GM18909 (cell line): ENCODE results near the gene BAIAP2L1.

Experiments used
- ATAC-seq: cut with Tn5 transposase; IDR thresholded peaks from one replicate; pipeline ENCODE4 v1.9.1; 2021; ENCODE audit warnings: mild to moderate bottlenecking; ENCODE audit not compliant: unreplicated experiment, poor library complexity

The BAIAP2L1 gene

DNA sequence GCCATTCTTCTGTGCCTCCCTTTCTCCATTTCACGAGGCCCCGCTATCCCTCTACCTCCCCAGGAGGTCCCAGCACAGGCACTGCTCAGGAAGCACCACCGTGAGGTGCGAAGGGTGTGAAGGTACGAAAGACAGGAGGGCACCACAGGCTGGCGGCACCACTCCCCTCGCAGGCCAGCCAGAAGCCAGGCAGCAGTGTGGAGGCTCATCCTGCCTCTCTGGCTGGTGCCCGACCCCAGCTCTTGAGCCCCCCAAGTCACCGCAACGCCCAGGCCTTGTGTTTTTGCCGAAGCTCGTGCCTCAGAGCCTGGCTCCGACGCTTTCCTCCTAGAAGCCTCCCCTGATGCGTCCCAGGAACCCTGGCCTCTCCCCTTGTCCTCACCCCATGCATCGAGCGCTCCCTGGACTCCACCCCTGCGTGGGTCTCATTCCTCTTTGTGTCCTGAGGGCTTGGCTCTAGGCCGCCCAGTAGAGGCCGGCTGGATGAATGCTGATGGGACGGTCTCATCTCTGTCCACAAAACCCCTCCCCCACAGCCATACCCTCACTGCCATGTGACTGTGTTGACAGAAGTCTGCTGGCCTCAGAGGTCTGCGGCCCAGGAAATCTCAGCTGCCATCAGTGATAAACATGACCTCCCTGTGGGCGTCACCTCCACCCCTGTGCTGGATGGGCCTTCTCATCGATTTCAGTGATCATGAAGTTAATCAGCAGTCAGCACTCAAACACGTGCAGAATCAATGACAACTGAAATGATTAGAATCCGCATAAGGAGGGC, 100.1 kb downstream of the BAIAP2L1 start:
- ATAC-seq: no peak

DNA sequence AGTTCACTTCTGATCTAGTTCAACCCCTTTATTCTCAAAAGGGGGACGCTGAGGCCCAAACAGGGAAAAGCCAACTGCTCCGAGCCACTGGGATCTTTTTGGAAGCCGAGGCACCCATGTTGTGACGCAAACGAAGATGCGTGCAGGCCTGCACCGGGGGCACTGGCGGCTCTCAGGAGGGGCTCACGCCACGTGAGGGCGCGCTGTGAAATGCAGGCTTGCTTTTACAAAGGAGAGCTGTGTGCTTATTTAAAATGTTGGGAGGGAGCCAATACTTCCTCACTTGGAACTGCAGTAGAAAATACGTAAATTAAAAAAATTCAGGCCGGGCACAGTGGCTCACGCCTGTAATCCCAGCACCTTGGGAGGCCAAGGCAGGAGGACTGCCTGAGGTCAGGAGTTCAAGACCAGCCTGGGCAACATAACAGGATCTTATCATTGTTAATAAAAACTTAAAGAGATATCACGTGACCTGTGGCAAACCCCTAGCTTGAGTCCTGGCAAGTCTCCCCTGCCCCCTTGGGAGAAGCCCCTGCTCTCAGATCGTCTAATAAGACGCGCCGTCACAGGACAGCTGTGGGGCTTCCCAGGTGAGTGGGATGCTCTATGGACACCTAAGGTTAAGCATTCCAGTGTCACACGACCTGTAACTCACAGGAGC, 103.1 kb downstream of the BAIAP2L1 start:
- ATAC-seq: no peak

GRCh38 chr7:98296833-98297232, 104.1 kb downstream of the BAIAP2L1 start:
- ATAC-seq: no peak

DNA sequence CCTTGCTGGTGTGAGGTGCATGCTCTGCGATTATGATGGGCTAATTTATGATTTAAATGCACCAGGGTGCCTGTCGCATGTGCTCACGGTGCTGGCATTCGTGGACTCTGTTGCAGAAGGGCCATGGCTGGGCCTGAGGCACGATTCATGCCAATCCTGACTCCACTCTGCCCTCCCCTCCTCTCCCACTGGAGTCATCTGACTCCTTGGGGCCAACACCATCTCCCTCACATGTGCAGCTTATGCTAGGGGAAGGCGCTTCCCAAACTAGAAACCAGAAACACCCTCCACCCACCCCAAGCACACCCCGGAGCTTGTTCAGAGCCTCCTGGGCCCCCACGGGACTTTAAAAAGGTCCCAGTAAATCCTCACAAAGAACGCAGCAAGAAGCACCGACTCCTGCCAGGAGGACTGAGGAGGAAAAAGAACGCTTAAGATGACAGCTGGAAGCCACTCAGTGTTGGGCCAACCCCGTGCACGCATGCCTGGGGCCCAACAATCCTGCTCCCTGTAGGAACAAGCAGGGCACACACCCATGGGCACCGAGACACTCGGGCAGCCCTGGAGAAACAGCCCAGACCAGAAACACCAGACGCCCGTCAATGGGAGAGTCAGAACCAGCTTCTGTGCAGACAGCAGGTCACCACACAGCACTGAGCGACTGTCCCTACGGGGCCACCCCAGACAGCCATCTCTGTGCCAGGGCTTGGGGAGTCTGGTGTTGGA, 105.3 kb downstream of the BAIAP2L1 start:
- ATAC-seq: no peak

GRCh38 chr7:98294798-98295382, 106.0 kb downstream of the BAIAP2L1 start:
- ATAC-seq: no peak

- no peak for ATAC-seq
These were observed 106.6 kb downstream of the BAIAP2L1 start for GRCh38 chr7:98294326-98294725.

DNA sequence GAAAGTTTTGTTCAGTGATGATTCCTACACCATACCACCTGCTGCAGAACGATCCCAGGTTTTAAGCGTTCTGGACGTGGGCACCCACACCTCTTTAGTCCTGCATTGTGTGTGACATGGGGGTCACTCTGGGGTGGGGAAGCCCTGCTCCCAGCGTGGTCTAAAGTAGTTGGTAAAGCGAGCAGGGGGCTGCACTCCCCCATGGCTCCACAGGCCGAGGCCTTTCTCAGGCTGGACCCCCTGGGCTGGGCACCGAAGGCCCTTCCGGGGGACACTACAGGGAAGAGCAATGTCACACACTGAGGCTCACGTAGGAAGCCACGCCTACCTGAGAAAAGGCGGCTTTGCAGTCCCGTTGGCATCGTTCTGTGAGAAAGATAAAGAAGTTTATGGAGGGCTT, 107.1 kb downstream of the BAIAP2L1 start:
- no peak for ATAC-seq

DNA sequence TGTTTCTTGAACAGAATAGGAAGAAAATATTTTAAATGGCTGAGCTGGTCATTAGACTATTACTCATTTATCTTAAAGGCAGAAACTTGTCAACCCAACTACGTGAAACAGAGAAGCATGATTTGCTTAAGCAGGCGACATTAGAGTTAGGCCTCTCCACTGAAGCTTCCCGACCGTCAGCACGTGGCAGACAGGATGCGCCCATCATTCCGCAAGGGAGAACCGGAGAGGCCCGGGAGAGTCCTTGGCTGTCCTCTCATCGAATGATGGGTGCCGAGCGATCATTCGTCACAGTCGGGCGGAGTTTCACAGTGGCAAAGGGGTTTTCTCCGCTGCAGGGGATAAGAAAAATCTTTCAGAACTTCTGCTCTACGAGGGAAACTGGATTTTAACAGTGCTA, 107.6 kb downstream of the BAIAP2L1 start:
- no peak for ATAC-seq

- no peak for ATAC-seq
These were observed 109.2 kb downstream of the BAIAP2L1 start for GRCh38 chr7:98291717-98292116.

DNA sequence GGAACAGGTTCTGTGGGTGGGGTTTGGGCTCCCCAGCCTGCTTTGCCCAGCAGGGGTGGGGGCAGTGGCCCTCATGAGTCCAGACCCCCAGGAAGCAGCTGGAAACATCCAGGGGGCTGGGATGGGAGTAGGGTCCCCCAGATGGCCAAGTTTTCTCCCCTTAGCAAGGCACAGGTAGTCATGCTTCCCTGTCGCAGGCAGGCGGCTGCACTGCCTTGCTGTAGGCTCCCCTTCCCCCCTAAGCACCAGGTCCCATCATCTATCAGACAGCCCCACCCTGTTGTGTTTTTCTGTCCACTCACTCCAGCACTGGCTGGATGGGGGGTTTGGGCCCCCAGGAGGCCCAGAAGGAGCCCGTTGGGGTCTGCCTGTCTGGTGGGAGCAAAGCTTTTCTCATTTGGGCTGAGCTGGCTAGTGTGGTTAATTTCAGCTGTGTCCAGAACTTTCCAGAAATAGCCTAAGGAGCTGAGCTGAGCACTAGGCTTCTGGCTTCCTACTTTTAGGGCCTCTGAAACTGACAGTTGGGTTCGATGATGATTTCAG, 111.5 kb downstream of the BAIAP2L1 start:
- ATAC-seq: no peak

- no peak for ATAC-seq
These were observed 112.6 kb downstream of the BAIAP2L1 start for GRCh38 chr7:98288064-98288823.

DNA sequence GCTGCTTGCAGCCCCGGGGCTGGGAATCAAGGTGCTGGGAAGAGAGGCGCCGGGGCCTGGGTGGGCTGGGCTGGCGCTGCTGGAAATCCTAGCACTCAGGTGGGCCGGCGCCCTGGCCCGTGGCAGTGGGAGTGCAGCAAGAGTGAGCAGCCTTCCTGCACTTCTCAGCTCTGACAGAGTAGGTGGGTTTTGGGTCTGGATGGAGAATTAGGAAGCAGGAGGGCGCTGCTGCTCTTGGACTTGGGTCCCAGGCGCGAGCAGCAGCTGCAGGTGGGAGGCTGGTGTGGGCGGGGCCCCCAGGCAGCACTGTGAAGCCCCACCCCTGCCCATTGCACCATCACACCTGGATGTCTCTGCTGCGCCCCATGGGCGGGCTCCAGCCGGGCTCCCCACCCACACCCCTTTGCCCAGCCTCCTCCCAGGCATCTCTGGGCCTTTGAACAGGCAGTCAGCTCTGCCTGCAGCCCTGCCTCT, 113.4 kb downstream of the BAIAP2L1 start:
- no peak for ATAC-seq

GRCh38 chr7:98286701-98287485, 114.0 kb downstream of the BAIAP2L1 start:
- no peak for ATAC-seq

DNA sequence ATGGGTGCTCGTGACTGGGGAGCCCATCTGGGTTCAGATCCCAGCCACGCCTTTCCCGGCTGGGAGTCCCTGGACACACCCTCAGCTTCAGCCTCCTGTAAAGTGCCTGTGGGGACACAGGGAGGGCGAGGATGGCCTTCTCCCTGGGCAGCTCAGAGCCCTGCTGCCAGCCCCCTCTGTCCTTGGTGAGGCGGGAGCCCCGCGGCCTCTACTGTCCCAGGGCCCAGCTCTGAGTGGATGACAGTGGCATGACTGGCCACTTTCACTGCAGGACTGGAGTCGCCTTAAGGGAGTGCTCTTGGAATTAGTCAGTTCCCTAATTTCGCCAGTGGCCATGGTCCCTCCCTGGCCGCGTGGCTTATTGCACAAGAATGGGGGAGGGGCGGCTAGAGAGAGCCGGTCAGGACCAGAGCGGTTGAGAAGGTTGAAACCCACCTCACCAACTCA, 114.8 kb downstream of the BAIAP2L1 start:
- ATAC-seq: no peak

DNA sequence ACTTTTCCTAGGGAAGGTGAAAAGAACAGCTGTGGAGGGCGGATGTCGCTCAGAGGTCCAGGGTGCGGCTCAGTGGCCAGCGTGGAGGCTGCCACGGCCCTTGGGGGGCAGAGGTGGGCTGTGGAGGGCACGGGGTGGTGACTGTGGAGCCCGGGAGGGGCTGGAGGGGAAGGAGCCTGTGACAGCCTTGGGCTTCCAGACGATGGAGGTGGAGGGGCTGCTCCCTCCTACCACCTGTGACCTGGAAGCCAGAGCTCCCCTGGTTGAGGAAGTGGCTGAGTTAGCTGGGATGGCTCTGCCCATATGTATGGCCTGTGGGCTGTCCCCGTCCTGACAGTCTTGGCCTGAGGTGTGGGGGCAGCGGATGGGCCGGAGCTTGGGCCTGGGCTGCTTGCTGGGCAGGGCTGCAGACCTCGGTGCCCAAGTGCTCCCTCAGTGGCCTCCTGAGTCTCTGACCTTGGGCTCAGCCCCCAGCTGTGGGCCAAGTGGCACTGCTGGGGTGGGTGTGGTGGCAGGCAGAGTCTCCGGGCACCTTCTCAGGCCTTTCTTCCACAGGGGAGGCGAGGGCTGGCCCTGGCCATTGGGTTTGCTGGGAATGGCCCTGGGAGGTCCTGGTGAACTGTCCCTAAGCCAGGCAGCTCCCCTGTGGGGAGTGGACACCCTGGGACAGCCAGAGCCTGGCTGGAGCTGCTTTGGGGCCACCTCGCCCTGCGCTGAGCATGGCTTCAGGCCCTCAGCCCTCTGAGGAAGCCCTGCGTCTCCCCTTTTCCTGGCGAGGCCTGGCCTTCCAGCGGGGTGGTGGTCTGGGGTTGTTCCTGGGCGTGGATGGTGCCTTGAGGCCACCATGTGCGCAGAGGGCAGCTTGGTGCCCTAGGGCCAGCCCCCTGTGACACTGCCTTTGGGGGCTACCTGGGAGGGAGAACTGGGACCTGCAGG, 115.5 kb downstream of the BAIAP2L1 start:
- no peak for ATAC-seq

DNA sequence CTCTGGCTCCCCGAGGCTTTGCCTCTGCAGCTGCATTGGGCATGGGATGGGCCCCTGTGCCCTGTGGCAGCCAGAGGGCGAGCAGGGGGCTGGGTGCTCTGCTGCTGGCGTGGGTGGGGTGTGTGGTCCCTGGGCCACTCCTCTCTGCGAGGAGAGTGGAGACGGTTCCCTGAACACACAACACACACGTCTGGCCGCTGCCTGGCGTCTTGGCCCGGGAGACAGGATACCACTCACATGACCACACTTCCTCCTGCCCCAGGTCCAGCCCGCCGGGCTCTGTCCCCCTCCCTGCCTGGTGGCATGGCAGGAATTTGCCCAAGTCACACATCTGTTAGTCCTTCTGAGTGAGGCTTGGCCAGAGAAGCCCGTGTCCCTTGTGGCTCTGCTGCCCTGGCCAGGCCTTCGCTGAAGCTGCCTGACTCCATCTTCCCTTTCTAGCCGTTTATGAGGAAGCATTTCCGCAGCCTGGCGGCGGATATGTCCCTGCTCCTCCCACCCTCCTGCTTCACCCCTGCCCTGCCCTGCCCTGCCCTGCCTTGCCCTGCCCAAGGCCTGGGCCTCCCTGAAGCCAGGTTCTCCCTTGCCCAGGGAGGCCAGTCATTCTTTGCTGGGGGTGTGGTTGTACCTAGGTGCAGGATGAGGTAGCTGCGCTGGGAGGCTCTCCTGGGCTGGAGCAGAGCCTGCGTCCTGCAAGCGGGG, 116.4 kb downstream of the BAIAP2L1 start:
- ATAC-seq: no peak

- ATAC-seq: no peak
These were observed 117.0 kb downstream of the BAIAP2L1 start for GRCh38 chr7:98283887-98284222.
